Measurements from ENCODE around the gene ANKRD29.

DNA sequence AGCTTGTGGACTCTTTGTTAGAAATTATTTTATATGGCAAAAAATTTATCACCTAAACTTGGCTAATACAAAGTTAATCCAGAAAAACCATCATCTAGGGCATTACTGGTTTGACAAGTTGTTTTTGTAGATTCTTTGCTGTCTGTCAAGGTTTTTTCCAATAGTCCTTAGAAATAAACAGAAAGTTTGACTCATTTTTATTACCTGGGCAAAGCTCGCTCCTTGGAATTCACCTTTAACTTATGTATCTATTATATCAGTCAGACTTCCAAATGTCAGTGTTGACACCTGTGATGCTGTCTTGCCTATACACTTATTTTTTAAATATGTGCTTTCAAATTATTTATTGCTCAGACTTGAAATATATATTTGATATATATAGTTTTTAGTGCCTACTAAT lies 48.2 kb upstream of the ANKRD29 start:
- TF ChIP-seq, protein P1, sequence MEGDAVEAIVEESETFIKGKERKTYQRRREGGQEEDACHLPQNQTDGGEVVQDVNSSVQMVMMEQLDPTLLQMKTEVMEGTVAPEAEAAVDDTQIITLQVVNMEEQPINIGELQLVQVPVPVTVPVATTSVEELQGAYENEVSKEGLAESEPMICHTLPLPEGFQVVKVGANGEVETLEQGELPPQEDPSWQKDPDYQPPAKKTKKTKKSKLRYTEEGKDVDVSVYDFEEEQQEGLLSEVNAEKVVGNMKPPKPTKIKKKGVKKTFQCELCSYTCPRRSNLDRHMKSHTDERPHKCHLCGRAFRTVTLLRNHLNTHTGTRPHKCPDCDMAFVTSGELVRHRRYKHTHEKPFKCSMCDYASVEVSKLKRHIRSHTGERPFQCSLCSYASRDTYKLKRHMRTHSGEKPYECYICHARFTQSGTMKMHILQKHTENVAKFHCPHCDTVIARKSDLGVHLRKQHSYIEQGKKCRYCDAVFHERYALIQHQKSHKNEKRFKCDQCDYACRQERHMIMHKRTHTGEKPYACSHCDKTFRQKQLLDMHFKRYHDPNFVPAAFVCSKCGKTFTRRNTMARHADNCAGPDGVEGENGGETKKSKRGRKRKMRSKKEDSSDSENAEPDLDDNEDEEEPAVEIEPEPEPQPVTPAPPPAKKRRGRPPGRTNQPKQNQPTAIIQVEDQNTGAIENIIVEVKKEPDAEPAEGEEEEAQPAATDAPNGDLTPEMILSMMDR (IDR thresholded peaks at IDR 0.05): no peak
- TF ChIP-seq EZH2 (IDR thresholded peaks at IDR 0.05) (no peak), EZH2phosphoT487 (IDR thresholded peaks at IDR 0.05) (no peak)

Measured in neural progenitor cell (in vitro differentiated cells).